Neuronal stem cell (in vitro differentiated cells): ENCODE measurements around the gene SYNPO.

ENCODE experiments used
- DNase-seq: peaks from one replicate; pipeline ENCODE4 v3.0.0-alpha.2; 2013; ENCODE audit warnings: low spot score
- H2AFZ ChIP-seq: one replicate; pipeline ENCODE4 v1.6.1; 2013; ENCODE audit warnings: mild to moderate bottlenecking, low read length, inconsistent platforms
- H2AK5ac ChIP-seq: 2 replicates; pipeline ENCODE4 v1.6.1; 2013; ENCODE audit warnings: low read depth, mild to moderate bottlenecking, inconsistent platforms, low read length, moderate library complexity, mixed read lengths
- H2BK120ac ChIP-seq: 2 replicates; pipeline ENCODE4 v1.6.1; 2013; ENCODE audit warnings: low read depth, mild to moderate bottlenecking, inconsistent platforms, low read length, moderate library complexity, mixed read lengths
- H2BK12ac ChIP-seq: one replicate; pipeline ENCODE4 v1.6.1; 2013; ENCODE audit warnings: low read length, inconsistent platforms
- H2BK15ac ChIP-seq: 2 replicates; pipeline ENCODE4 v1.6.1; 2013; ENCODE audit warnings: mild to moderate bottlenecking, low read length, inconsistent platforms, mixed read lengths
- H2BK5ac ChIP-seq: one replicate; pipeline ENCODE4 v1.6.1; 2013; ENCODE audit warnings: inconsistent platforms, mild to moderate bottlenecking, low read length, moderate library complexity
- H3K14ac ChIP-seq: one replicate; pipeline ENCODE4 v1.6.1; 2013; ENCODE audit warnings: low read length, inconsistent platforms
- H3K18ac ChIP-seq: 2 replicates; pipeline ENCODE4 v1.6.1; 2013; ENCODE audit warnings: low read length, inconsistent platforms
- H3K23ac ChIP-seq: 2 replicates; pipeline ENCODE4 v1.6.1; 2013; ENCODE audit warnings: low read depth, mild to moderate bottlenecking, mixed read lengths, low read length, inconsistent platforms; ENCODE audit not compliant: poor library complexity
- H3K27ac ChIP-seq: replicated peaks from 3 replicates; pipeline ENCODE4 v1.5.1; 2013; ENCODE audit warnings: low read length, inconsistent platforms
- H3K27me3 ChIP-seq, 3 experiments: 2 replicates each; pipeline ENCODE4 v1.6.1; 2013; ENCODE audit warnings: low read length in 3 of 3, mild to moderate bottlenecking in 2 of 3, inconsistent platforms in 1 of 3, low read depth in 1 of 3, mixed read lengths in 1 of 3, moderate library complexity in 1 of 3; ENCODE audit not compliant: control insufficient read depth in 3 of 3, insufficient read depth in 3 of 3
- H3K36me3 ChIP-seq, 2 donors: replicated peaks in 1 of 2; 2 replicates each; pipeline ENCODE4 v1.6.1; 2013; ENCODE audit warnings: low read length in 2 of 2; ENCODE audit not compliant: control insufficient read depth in 2 of 2, insufficient read depth in 2 of 2
- H3K4ac ChIP-seq: 2 replicates; pipeline ENCODE4 v1.6.1; 2013; ENCODE audit warnings: inconsistent platforms, mild to moderate bottlenecking, low read length, moderate library complexity
- H3K4me1 ChIP-seq, 2 donors: 1 replicate in 1 of 2; 2 replicates in 1 of 2; pipeline ENCODE4 v1.6.1; 2013; ENCODE audit warnings: low read length in 2 of 2, low read depth in 1 of 2; ENCODE audit not compliant: control insufficient read depth in 2 of 2, insufficient read depth in 1 of 2
- H3K4me2 ChIP-seq: one replicate; pipeline ENCODE4 v1.6.1; 2013; ENCODE audit warnings: mild to moderate bottlenecking, low read length, inconsistent platforms; ENCODE audit not compliant: insufficient read depth, poor library complexity, severe bottlenecking
- H3K4me3 ChIP-seq, 2 donors: 2 replicates each; pipeline ENCODE4 v1.5.1; 2013; ENCODE audit warnings: low read length in 2 of 2, mild to moderate bottlenecking in 2 of 2, inconsistent platforms in 1 of 2, moderate library complexity in 1 of 2
- H3K79me1 ChIP-seq: one replicate; pipeline ENCODE4 v1.6.1; 2013; ENCODE audit warnings: low read depth, mild to moderate bottlenecking, inconsistent platforms, low read length, moderate library complexity
- H3K9ac ChIP-seq: one replicate; pipeline ENCODE4 v1.6.1; 2013; ENCODE audit warnings: mild to moderate bottlenecking, low read depth, low read length, inconsistent platforms; ENCODE audit not compliant: poor library complexity
- H3K9me3 ChIP-seq, 2 donors: replicated peaks in 1 of 2; 2 replicates each; pipeline versions ENCODE3 to v1.6.1; 2013; ENCODE audit warnings: low read length in 2 of 2, mild to moderate bottlenecking in 2 of 2, inconsistent platforms in 1 of 2, low read depth in 1 of 2, mixed read lengths in 1 of 2, moderate library complexity in 1 of 2; ENCODE audit not compliant: control insufficient read depth in 2 of 2, insufficient read depth in 1 of 2
- H4K8ac ChIP-seq: one replicate; pipeline ENCODE4 v1.6.1; 2013; ENCODE audit warnings: low read depth, mild to moderate bottlenecking, inconsistent platforms, low read length, moderate library complexity
- H4K91ac ChIP-seq: one replicate; pipeline ENCODE4 v1.6.1; 2013; ENCODE audit warnings: low read length, low read depth, mild to moderate bottlenecking, inconsistent platforms; ENCODE audit not compliant: poor library complexity
- WGBS, 2 donors: extraction: QIAGEN DNeasy Blood & Tissue Kit; methylation state at CpG; one replicate each; pipeline ENCODE4 v1.1.7; 2013; ENCODE audit warnings: missing lambda C conversion rate in 2 of 2, mixed read lengths in 1 of 2; ENCODE audit not compliant: insufficient read length in 2 of 2, insufficient replicate concordance in 1 of 2; ENCODE audit errors: extremely low coverage in 2 of 2; 5-methylcytosine and 5-hydroxymethylcytosine counted together

SYNPO gene

GRCh38 chr5:150700246-150700593, 59.8 kb downstream of the SYNPO start:
- peak overlapping the region; percentile 81 to 93 for H3K4me3 ChIP-seq
- H2BK5ac ChIP-seq = no peak overlapping the region
- H3K23ac ChIP-seq = no peak overlapping the region
- no peaks in the 10 kb centered on the region for H3K27me3 ChIP-seq
- H3K4me1 ChIP-seq = peaks cover 2 to 6% of the 10 kb centered on the region in 2 donors
- no peak overlapping the region for H4K91ac ChIP-seq
- no peak overlapping the region for H2AK5ac ChIP-seq
- H2BK120ac ChIP-seq = no peak overlapping the region
- no peak for DNase-seq
- H2BK12ac ChIP-seq = no peak overlapping the region
- peak overlapping the region; percentile 100 for H3K9ac ChIP-seq
- H3K4me2 ChIP-seq = peak overlapping the region; percentile 56
- peaks cover 17 to 45% of the 10 kb centered on the region in 2 donors for H3K36me3 ChIP-seq
- no CpG with 5 or more reads among the region's 15 CpGs for WGBS, 2 donors
- peak overlapping the region; percentile 98 for H2AFZ ChIP-seq
- no peak overlapping the region for H3K4ac ChIP-seq
- H2BK15ac ChIP-seq = no peak overlapping the region
- no peak overlapping the region for H3K27ac ChIP-seq
- no peak overlapping the region for H3K18ac ChIP-seq
- H3K14ac ChIP-seq = no peak overlapping the region
- H4K8ac ChIP-seq = no peak overlapping the region
- H3K79me1 ChIP-seq = peaks cover 7% of the 10 kb centered on the region
- H3K9me3 ChIP-seq = no peaks in the 10 kb centered on the region

- Histone ChIP-seq H3K9me3 (no peaks in the 10 kb centered on the region), H2AK5ac (peak within 1 kb of the TSS; percentile 44)
- WGBS, 2 donors = no CpG with 5 or more reads among the region's 59 CpGs
These were observed 60.3 kb downstream of the SYNPO start, which contains the start of gene RBM22 for GRCh38 chr5:150700594-150701377. Gene RBM22 (minus strand): TSS chr5:150701062. CDS start chr5:150700985, 77 bp downstream.

GRCh38 chr5:150703762-150704161, 63.3 kb downstream of the SYNPO start:
- no peak overlapping the region for H2BK15ac ChIP-seq
- H3K4me3 ChIP-seq = no peak overlapping the region
- H4K8ac ChIP-seq = no peak overlapping the region
- no peak overlapping the region for H3K4ac ChIP-seq
- no peak overlapping the region for H3K23ac ChIP-seq
- peaks cover 7% of the 10 kb centered on the region for H3K79me1 ChIP-seq
- H3K27me3 ChIP-seq = no peaks in the 10 kb centered on the region
- H3K4me2 ChIP-seq = no peak overlapping the region
- H3K9me3 ChIP-seq = no peaks in the 10 kb centered on the region
- WGBS, 2 donors = no CpG with 5 or more reads among the region's 3 CpGs
- H2AK5ac ChIP-seq = no peak overlapping the region
- H3K4me1 ChIP-seq = peaks cover 2 to 6% of the 10 kb centered on the region in 2 donors
- no peak overlapping the region for H3K9ac ChIP-seq
- H2BK120ac ChIP-seq = no peak overlapping the region
- no peak overlapping the region for H2BK5ac ChIP-seq
- H4K91ac ChIP-seq = no peak overlapping the region
- peaks cover 4 to 19% of the 10 kb centered on the region in 2 donors for H3K36me3 ChIP-seq
- H3K18ac ChIP-seq = no peak overlapping the region
- H3K14ac ChIP-seq = no peak overlapping the region
- H2AFZ ChIP-seq = no peak overlapping the region
- H2BK12ac ChIP-seq = no peak overlapping the region
- H3K27ac ChIP-seq = no peak overlapping the region
- DNase-seq = no peak

More at GRCh38 chr5:150700594-150701377, 60.3 kb downstream of the SYNPO start, which contains the start of gene RBM22:
- Histone ChIP-seq H2BK120ac (peak within 1 kb of the TSS; percentile 57), H2BK5ac (peak within 1 kb of the TSS; percentile 99), H3K14ac (peak within 1 kb of the TSS; percentile 59), H3K4me2 (peak within 1 kb of the TSS; percentile 56), H3K79me1 (peaks cover 7% of the 10 kb centered on the region), H3K4ac (peak within 1 kb of the TSS; percentile 93), H2AFZ (peak within 1 kb of the TSS; percentile 98), H3K4me1 (peaks cover 2 to 6% of the 10 kb centered on the region in 2 donors), H2BK12ac (no peak within 1 kb of the TSS), H3K23ac (peak within 1 kb of the TSS; percentile 94), H3K27ac (peak within 1 kb of the TSS; percentile 90), H3K27me3 (no peaks in the 10 kb centered on the region), H3K36me3 (peaks cover 15 to 40% of the 10 kb centered on the region in 2 donors), H4K91ac (peak within 1 kb of the TSS; percentile 99), H3K18ac (peak within 1 kb of the TSS; percentile 99), H4K8ac (no peak within 1 kb of the TSS), H3K9ac (peak within 1 kb of the TSS; percentile 100), H2BK15ac (peak within 1 kb of the TSS; percentile 98), H3K4me3 (peak within 1 kb of the TSS; percentile 81 to 93)
- peak; percentile 85 for DNase-seq

- Histone ChIP-seq H3K23ac (no peak overlapping the region), H3K36me3 (peaks cover 11 to 40% of the 10 kb centered on the region in 2 donors), H3K27me3 (no peaks in the 10 kb centered on the region), H3K4me2 (no peak overlapping the region), H4K8ac (no peak overlapping the region), H3K14ac (no peak overlapping the region), H3K4me1 (no peaks in the 10 kb centered on the region), H4K91ac (no peak overlapping the region), H3K18ac (no peak overlapping the region), H2BK5ac (no peak overlapping the region), H2BK15ac (no peak overlapping the region), H3K9ac (no peak overlapping the region), H2AK5ac (no peak overlapping the region), H3K4ac (no peak overlapping the region), H3K9me3 (no peaks in the 10 kb centered on the region), H3K79me1 (no peaks in the 10 kb centered on the region), H3K4me3 (no peak overlapping the region), H2BK12ac (no peak overlapping the region), H3K27ac (no peak overlapping the region), H2AFZ (no peak overlapping the region), H2BK120ac (no peak overlapping the region)
- no CpG with 5 or more reads among the region's 4 CpGs for WGBS, 2 donors
- no peak for DNase-seq
These were observed 66.4 kb downstream of the SYNPO start for GRCh38 chr5:150706776-150707390.
